AG10803 (cell line): ENCODE results near the gene PLXNB2.
"Not testable (repeated sequence)": the region's sequence is repeated elsewhere in the genome, so short reads cannot be mapped to it uniquely, and the experiment has no call there.

Experiments used
- DNase-seq: peaks from one replicate; pipeline ENCODE4 v3.0.0; 2010; ENCODE audit warnings: low read depth
- H3K4me3 ChIP-seq: 2 replicates; pipeline ENCODE4 v1.5.1; 2011; ENCODE audit warnings: mild to moderate bottlenecking, low read length, control low read depth
- CTCF ChIP-seq: conservative IDR thresholded peaks from 2 replicates; pipeline ENCODE4 v1.5.1; 2011; ENCODE audit warnings: mild to moderate bottlenecking, low read length, control low read depth, inconsistent platforms

PLXNB2 gene

DNA sequence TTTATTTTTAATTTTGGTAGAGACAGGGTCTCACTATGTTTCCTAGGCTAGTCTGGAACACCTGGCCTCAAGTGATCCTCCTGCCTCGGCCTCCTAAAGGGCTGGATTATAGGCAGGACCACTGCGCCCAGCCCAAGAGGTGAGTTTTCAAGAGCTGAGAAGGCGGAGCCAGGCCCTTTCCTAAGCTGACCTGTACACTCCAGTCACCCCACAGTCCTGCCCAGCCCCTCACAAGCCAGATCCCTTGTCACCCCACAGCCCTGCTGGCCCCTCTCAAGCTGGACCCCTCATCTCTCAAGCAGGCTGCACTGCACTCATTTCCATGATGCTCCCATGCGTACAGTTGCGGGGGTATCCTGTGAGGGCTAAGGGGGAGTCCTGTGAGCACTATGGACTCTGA lies 16.5 kb upstream of the PLXNB2 start:
- TF ChIP-seq CTCF: no peak
- H3K4me3 ChIP-seq: no peak overlapping the region
- DNase-seq: no peak

GRCh38 chr22:50322382-50323104 lies 15.1 kb upstream of the PLXNB2 start:
- not testable (repeated sequence) for DNase-seq, H3K4me3 ChIP-seq

DNA sequence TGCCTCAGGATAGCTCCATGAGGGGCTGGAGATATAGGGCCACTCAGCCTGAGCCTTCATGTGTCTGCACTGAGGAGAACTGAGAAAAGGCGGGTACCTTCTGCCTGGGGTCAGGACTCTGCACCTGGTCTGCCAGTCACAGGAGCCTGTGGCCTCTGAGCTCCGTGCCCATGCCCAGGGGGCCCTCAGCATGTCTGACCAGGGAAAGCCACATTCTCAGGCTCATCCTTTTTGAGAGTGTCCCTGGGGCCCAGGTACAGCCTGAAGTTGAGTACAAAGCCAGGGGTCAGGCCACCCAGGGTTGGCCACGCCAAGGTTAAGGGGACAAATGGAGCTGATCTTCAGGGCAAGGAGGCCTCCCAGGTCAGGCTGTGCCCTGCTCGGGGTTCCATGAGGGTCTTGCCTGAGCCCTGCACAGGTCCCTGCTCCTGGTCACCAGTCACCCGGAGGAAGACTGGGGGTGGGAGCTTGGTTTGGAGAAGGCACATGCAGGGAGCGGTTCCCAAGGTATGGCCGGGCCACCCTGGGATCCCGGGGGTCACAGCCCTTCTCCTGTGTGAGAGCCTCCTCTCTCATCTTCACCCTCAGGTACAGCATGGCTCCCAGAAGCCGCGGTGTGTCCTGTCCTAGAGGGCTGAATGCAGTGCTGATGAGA lies 13.4 kb upstream of the PLXNB2 start:
- no peak for TF ChIP-seq CTCF
- H3K4me3 ChIP-seq: no peak overlapping the region
- no peak for DNase-seq

GRCh38 chr22:50320116-50320515 lies 12.7 kb upstream of the PLXNB2 start:
- DNase-seq: no peak
- no peak overlapping the region for H3K4me3 ChIP-seq
- TF ChIP-seq CTCF: no peak

GRCh38 chr22:50319503-50319951 lies 12.1 kb upstream of the PLXNB2 start:
- no peak overlapping the region for H3K4me3 ChIP-seq
- no peak for DNase-seq
- TF ChIP-seq CTCF: no peak

DNA sequence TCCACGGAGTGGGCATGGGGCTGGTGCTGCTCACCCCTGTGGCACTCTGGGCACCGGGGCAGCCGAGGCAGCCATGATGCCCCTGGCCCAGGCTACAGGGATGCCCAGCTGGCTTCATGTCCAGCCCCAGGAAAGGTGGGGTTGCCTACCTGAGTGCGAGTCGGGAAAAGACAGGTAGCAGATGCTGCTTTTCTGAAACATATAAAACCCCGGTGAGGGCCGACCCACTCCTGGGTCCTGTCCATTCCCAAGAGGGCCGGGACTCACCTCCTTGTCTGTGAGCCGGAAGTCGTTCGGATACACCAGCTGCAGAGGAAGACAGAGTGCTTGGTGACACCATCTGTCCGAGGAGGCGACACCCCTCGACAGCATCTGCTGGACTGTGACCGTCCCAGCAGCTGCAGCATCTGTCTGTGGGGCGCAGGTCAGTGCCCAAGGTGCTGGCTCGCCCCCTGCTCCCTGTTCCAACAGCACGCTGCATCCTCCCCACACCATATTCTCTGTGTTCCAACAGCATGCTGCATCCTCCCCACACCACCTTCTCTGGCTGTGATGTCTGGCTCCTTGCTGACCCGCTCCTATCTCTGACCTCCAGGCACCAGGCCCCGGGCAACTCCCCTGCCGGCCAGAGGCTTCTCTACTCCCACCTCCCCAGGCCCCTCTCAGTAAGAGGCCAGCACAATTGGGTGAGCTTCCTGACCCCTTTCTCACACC lies 11.4 kb upstream of the PLXNB2 start:
- no peak for DNase-seq
- H3K4me3 ChIP-seq: no peak overlapping the region
- TF ChIP-seq CTCF: no peak

GRCh38 chr22:50318356-50318697 lies 10.9 kb upstream of the PLXNB2 start:
- H3K4me3 ChIP-seq: no peak overlapping the region
- TF ChIP-seq CTCF: no peak
- DNase-seq: no peak
